ENCODE measurements around the gene ACTR1A.

DNA sequence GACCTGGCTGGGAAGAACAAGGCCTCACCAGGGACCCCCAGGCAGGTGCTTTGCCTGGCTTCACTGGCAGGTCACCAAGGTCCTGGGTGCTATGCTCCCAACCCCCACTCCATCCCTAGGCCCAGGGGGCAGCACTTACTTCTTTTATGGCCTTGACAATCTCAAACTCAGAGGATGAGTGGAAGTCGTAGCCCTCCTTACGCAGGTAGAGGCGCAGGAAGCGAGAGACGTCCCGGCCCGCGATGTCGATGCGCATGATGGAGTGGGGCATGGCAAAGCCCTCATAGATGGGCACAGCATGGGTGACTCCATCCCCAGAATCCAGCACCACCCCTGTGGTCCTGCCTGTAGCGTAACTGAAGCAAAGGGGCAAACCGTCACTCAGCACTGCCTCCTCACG lies 18.5 kb downstream of the ACTR1A start:
- TF ChIP-seq, protein P1, sequence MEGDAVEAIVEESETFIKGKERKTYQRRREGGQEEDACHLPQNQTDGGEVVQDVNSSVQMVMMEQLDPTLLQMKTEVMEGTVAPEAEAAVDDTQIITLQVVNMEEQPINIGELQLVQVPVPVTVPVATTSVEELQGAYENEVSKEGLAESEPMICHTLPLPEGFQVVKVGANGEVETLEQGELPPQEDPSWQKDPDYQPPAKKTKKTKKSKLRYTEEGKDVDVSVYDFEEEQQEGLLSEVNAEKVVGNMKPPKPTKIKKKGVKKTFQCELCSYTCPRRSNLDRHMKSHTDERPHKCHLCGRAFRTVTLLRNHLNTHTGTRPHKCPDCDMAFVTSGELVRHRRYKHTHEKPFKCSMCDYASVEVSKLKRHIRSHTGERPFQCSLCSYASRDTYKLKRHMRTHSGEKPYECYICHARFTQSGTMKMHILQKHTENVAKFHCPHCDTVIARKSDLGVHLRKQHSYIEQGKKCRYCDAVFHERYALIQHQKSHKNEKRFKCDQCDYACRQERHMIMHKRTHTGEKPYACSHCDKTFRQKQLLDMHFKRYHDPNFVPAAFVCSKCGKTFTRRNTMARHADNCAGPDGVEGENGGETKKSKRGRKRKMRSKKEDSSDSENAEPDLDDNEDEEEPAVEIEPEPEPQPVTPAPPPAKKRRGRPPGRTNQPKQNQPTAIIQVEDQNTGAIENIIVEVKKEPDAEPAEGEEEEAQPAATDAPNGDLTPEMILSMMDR (conservative IDR thresholded peaks at IDR 0.05; ENCODE audit: low read depth, low read length): no peak
- no peak for TF ChIP-seq EZH2 (IDR thresholded peaks at IDR 0.05; ENCODE audit: borderline replicate concordance, low read depth, low read length, poor library complexity, severe bottlenecking)
